AG08396 (cell line): Measurements from ENCODE around the gene RAPGEF5.

Experiments used
- DNase-seq: peaks from one replicate; pipeline ENCODE4 v3.0.0; 2012; ENCODE audit warnings: low spot score, mixed read lengths

The RAPGEF5 gene

DNA sequence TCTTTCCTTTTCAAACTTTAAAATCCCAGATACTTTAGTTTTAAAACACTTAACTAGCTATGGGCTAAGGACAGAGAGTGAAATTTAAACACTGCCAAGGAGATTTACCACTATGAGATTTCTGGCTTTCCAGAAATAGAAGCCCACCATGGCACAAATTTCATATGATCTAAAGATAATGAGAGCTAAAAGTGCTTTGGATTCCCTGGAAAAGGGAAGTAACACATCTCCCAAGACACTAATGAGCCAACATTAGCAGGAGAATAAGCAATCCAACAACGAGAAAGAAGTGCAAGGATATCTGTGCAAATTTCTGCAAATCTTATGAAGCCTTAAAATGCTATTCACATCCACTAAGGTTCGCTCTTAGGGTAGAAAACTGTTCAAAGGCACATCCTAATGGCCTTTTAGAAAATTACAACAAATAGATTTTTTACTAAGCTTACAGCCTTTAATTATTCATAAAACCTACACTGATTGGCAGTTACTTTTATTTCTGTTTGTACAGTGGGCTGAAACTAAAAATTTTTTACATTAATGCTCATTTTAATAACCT is 100.3 kb downstream of the RAPGEF5 start:
- DNase-seq: no peak

DNA sequence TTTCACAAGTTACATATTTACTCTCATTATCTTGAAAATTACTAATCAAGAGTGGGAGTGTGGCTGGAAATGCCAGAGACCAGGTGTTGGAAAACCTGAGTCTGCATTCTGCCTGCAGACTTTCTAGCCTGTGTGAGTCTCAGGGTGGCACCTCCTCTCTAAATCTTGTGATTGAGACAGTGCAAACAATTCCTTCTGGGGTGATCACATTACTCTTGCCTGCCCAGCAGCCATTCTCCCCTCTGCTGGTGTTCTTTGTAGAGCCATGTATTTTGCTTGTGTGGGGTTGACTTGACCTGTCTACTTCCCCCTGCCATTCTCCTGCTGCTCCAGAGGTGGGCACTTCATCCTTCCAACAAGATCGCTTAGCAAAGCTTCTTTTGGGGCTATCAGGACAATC is 101.1 kb downstream of the RAPGEF5 start:
- no peak for DNase-seq

DNA sequence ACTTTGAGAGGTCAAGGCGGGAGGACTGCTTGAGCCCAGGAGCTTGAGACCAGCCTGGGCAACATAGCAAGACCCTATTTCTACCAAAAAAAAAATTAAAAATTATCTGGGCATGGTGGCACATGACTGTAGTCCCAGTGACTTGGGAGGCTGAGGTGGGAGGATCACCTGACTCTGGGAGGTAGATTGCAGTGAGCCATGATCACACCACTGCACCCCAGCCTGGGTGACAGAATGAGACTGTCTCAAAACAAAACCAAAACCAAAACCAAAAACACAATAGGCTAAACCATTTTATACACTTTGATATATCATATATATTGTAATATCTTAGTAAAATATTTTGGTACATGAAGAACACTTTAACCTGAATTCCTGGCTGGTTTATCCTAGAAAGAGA is 101.6 kb downstream of the RAPGEF5 start:
- DNase-seq: no peak

DNA sequence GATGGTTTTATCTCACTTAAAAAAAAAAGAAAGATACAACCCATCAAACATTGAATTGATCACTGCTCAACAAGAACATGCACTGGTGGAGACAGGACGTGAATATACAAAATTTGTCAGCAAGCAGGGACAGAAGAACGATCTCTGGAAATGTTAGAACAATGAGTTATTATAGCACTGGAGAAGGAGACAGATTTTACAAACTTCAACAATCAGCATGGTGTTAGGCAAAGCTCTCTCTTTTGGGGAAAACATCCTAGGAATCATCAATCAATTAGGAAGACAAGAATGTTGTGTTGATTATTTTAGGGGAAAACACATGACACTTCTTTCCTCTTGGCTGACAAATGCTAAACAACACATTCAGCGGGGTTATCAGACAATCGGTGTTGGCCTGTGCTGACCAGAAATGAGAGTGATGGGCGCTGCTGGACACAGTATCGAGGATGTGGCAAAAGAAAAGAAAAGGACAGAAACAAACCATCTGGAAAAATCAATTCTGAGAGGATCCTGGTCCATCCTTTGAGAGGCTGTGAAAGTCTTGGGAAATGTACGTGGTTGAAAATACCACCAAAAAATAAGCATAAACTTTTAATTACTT is 103.9 kb downstream of the RAPGEF5 start:
- DNase-seq: no peak

DNA sequence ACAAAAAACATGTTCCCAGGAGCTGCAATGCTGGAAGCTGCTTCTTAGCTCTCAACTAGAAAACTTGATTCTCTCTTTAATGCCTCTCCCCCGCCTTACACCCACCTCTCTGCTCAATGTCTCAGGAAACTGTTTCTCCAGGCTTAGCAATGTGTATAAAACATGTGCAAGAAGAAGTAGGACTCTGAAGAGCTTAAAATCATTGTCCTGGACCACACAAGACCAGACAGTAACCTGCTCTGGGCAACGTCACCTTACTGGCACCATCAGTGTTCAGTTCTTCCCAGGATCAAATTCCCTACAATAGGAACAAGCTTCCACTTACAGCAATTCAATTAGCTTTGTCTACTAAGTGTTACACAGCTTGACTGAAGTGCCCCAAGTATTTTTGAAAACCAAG is 104.9 kb downstream of the RAPGEF5 start:
- no peak for DNase-seq

DNA sequence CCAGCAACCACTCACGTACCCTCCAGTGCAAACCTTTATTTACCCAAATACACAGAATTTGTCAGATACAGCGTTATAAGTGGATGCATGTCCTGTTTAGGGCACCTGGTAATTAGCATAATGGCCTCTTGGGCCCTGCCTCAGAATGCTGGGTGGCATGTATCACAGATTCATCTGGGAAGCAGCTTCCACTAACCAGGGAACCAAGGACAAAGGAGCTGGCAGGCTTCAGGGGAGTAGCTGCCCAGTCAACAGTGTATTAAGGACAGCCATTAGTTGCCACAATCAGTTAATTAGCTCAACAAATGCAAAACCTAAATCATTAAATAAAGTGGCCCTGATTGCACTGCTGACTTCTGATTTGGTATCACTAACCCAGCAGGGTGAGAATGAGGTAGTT is 105.7 kb downstream of the RAPGEF5 start:
- no peak for DNase-seq

DNA sequence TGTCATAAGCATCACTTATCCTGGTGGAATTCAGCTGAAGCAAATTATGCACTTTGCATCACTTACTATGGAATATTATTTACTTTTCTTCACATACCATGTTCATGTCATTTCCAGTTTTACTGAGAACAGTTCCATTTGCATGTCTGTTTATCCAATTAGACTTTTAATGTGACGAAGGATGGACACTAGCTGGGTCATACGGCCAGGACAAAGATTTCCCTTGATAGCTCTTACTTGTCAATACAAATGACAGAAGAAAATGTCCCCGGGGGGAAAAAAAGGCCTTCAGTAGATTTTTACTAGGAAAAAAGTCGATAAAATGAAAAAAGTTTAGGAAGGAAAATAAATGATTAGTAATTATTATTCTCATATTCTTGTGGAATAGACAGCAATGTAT is 106.6 kb downstream of the RAPGEF5 start:
- no peak for DNase-seq

DNA sequence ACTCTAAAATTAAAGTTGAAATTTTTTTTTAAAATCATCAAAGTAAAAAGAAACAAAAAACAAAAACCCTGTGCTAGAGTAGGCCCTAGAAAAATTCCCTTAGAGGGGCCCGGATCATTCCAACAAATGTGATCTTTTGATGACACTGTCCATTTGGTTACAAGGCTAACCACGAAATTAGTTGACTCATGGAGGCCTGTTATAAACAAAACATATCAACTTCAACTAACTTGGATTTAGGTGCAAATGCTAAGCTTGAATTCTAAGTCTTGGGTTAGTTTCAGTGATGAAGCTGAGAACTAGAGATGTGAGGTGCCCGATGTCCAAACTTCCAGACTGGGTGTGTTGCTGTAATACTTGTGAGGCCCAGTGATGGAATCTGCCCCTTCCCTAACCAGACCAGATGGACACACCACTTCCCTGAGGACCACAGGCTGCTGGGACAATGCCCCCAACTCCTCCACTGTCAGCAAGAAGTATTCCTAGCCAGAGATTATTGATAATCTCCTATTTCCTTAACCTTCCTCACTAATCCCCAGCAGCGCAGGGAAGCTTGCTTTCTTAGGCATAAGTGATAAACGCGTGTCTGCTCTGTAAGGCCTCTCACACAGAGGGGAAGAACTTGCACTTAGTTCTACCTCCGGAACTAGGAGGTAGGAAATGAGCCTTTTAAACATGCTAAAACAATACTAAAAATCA is 108.7 kb downstream of the RAPGEF5 start:
- no peak for DNase-seq

DNA sequence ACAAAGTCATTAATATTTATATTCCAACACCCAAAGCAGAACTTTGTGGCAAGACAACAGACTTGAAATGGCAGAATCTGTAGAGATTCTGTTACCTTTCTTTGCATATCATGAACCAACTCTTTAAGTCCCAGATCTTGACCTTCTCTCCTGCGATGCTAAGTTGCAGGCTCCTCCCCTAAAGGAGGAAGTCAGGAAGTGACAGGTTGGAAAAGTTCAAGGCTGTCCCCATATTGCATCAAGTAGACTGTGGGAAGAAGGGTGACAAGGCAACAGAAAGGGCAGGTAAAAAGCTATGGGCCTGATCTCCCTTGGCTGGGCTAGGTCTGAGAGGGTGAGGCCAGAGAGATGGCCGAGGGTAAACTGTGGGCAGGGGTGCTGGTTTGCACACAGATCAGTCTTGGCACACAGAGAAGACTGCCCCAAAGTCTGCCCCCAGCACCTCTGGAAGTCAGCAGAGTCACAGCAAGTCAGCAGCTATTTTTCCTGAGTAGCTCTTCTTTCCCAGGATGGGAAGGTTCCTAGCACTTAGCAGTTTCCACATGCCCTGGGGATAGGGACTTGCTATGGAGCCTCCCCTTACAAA is 115.1 kb downstream of the RAPGEF5 start:
- DNase-seq: no peak

DNA sequence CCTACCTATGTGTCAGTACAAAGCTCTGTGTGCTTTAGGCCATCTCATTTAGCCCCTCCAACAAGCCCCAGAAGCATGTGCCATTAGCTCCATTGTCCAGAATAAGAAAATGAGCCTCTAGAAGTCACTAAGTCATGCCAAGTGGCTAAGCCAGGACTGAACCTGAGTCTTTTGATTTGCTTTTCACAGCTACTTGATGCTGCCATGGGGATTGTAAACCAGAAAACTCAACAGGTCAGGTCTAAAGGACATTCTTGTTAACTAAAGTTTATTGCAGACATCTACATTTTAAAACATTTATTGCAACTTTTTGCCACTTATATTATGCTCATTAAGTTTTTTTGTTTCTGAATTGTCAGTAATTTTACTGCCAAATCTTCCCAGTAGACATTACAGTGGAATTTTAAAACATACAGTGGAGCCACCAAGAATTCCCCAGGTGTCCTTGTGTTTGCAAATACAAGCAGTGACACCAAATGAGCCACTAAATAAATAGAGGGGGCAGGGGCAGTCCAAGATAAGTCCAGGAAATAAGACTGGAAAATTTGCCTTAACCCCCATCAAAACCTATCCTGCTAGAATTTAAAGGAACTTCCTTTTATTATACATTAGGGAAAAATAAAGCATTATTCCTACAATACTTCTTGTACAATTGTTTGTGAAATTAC is 115.9 kb downstream of the RAPGEF5 start:
- no peak for DNase-seq

DNA sequence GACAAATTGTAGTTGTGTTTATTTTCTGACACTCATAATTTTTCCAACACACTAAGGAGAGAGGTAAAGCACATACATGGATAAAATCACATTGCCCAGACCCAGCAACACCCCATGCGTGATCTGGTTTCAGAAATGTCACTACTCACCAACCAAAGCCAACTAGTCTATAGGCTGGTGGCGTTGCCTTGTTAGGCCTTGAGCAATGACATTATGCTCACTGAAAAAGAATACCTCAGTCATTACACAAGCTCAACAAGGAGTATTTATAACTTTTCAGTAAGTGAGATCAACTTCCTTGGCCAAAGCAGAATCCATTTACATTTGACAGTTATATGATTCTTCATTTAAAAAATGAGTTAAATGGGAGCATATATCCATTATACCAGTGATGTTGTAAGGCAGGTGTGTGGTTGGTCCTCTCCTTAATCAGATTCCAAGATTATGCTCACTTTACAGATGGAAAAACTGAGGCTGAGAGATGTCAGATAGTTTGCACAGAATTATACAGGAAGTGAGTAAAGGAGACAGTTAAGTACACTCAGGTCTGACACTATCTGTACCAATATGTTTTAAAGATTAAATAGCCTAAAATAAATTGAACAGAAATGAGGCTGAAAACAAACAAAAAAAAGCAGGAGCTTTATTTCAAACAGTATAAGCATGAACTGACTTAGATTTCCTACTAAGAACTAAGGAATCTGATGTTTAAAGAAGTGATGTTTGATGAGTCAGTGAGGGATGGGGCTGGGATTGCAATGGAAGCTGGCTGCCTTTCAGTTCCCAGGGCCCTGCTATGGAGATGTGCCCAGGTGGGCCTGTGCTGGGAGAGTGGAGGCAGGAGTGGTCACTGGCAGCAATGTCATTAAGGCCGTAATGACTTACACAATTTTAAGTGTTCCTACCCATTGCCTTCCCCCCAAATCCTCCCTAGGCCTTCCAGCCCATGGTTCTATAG is 118.3 kb downstream of the RAPGEF5 start:
- peak; percentile 50 for DNase-seq

DNA sequence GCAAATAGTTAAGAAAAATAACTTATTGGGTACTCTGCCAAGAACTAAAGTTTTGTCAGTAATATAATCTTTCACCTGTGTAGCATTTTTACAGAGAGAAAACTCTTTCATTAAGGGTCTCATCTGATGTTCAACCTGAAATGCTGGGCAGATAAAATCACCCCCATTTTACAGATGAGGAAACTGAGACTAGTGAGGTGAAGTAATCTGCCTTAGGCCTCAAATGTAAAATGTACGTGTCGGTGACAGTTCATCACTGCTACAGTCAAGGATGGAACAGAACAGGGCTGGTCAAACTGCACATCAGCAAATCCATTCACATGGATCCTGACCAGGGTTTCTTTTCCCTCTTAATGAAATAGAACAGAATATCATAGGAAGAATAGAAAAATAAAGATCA is 121.8 kb downstream of the RAPGEF5 start:
- DNase-seq: no peak

DNA sequence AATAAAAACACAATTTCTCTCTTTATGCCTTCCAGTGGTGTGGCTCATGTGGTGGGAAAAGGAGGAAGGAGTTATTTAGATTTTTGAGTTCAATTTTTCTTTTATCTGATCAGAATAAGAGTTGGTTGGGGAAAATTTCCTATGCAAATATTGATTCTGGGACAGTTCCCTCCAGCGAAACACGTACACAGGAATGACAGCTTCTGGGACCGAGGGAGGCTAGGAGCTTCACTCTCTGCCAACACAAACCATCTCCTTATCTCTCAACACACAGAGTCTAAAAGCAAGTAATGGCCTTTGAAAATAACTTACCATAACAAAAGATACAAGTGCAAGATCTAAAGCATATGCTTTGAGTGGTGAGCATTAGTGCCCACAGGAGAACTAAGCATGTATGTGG is 122.7 kb downstream of the RAPGEF5 start:
- DNase-seq: no peak

DNA sequence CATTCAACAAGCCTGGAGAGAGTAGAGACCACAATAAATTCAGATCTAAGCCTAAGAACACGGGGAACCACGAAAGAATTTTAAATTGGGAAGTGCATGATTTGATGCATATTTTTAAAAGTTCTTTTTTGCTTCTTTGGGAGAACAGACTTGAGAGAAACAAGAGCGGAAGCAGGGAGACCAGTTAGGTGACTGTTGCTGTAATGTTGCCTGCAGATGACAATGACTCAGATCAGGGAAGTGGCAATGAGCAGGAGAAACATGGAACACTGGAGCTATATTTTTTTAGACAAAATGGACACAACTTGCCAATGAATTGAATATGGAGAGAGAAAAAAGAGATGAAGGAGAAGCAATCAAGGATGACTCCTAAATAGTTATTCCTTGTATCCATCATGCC is 125.1 kb downstream of the RAPGEF5 start:
- DNase-seq: no peak

DNA sequence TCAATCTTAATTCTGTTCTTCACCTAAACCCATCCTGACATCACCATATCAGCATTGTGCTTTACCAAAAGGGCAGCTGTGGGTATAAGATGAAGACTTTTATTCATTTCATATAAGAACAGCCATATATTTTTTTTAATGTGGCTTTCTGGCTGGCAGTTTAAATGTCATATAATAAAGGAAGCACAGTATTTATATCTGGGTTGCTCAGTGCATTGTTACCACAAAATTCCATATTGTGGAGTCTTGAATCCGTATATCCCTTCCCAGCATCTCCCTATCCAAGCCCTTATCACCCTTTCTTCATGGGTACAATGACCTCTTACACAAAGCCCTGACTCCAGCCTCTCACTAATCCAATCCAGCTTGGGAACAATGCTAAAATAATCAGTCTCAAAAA is 125.8 kb downstream of the RAPGEF5 start:
- no peak for DNase-seq

DNA sequence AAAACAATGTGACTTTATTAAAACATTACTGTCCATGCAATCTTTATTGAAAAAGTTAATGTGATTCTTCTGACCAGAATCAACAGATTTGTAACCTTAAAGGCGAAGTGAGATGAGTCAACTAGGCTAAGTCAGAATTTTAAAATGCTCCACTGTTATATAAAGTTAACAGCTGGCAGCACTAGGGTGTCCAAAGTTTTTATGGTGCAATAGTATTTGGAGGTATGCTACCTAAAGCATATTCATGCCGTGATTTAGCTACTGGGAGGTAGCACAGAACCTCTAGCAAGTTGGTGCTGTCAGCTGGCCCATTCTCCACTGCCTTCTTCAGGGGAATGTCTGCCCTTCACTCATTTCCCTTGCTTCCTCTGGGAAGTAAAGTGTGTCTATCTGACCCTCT is 126.7 kb downstream of the RAPGEF5 start:
- DNase-seq: no peak

DNA sequence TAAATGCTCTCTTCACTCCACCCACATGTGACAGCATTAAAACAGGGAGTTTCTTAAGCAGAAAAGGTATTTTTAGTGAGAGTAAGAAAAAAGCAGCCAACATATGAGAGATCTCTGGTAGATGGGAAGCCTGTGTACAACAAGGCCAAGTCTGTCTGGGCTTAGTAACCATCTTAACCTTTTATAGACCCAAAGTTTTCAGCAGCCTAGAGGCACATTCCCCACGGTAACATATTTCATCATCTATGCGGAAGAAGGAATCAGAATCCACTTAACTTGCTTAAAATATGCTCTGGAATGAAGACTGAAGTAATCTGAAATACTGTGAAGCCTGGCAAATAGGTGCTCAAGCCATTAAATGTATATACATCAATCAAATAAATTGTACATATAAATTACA is 127.8 kb downstream of the RAPGEF5 start:
- no peak for DNase-seq

DNA sequence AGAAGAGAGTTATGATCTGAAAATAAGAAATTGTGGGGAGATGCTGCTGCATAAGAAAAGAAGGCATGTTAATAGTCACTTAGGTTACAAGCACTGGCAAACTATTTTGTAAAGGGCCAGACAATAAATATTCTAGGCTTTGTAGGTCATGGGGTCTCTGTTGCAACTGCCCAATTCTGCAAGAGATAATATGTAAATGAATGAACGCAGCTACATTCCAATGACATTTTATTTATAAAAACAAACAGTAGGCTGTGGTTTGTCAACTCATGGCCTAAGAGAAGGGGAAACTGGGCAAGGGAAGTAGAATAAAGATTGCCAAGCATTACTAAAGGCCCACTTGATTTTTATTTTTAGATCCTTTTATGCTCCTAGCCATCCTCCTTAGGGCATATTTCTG is 133.1 kb downstream of the RAPGEF5 start:
- DNase-seq: no peak

DNA sequence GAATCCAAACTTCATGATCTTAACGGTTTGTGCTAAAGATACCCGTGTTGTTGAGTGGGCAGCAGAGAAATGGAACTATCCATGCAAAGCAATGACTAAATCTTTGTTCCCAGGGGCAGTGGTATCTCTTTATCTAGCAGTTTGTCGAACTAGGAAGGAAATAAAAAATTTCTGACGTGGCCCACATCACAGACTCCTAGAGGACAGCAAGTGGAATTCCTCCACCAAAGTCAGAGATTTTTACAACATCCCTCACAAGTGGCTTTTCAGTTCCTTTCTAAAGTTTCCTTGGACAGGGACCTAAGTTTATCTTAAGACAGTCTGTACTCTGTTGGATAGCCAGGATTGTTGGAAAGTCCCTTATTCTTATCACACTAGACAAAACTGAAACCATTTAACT is 136.0 kb downstream of the RAPGEF5 start:
- DNase-seq: no peak

DNA sequence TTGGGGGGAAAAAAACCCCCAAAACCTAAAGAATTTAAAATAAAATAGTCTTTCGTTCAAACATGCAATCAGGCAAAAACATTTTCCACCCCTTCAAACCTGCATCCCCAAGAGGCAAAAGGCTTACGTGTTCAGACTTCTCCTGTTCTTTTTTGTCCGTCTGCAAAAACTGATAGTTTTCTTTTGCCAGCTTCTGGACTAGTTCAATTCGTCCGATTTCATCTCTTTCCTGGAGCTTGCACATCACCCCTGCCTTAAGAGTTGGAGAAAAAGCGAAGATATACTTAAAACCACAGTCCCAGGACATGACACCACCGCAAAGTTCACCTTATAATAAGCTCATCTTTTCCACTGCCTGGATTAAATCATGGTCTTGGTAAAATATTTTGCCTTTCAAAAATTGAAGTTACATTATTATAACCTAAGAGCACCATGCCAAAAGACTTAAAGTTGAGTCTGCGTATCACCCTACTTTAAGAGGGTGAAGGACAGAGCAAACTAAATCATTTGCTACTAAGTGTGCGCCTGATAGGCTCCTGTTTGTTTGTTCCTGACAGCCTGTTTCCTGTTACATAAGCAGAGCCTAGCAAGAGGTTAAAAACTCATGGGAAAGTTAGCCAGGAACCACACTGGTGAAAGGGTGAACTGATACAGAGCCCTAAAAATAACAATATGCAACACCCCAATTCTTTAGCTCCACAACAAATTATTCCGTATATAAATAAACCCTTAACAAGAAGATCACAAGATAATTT is 137.0 kb downstream of the RAPGEF5 start:
- DNase-seq: no peak

DNA sequence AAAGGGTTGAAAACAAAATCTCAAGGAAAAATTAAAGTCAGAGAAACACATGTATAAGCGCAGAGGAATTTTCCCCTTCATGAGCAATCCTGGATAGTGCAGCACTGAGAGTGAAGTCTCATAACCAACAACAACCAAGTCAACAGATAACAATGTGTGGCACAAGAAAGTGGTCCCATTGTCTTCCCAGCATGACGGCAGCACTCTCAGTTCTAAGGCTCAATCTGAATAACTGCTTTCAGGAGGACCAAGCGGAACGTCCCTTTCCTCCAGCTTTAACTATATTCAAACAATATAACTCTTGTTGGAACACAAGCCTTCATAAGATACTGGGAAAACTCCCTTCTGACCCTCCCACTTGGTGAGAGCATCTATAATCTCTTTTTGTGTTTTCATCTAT is 137.9 kb downstream of the RAPGEF5 start:
- DNase-seq: no peak
